HepG2 (cell line): ENCODE measurements around the gene SDC1. TPM values are rescaled to one million over a fixed set of nuclear protein-coding genes. Genes with fewer than 3 reads are reported as not detected.

Source experiments
- ATAC-seq: fragments of 200-7000 bp; cut with Tn5 transposase; 3 replicates; pipeline ENCODE4 v1.9.1; 2020; ENCODE audit warnings: mild to moderate bottlenecking, moderate library complexity
- BruUV-seq: library from RNA; stranded (reverse); fragments of 400-500 nt; replicated peaks from 2 replicates; lab custom pipeline; 2021; lab: Mats Ljungman, UMichigan
- CTCF ChIA-PET: fragments of 300-600 bp; formaldehyde crosslinking; extraction: SDS; loops from one replicate; lab custom pipeline; 2021; ENCODE audit warnings: low total read pairs, inconsistent platforms, low intra/inter-chr PET ratio; lab: Yijun Ruan, JAX
- POLR2A ChIA-PET: fragments of 350-600 bp; sonication (Branson Sonifier 250); formaldehyde crosslinking; loops from one replicate; lab custom pipeline; 2020; ENCODE audit warnings: antibody characterized with exemption, inconsistent platforms; lab: Yijun Ruan, JAX
- DNase-seq: peaks from one replicate; pipeline ENCODE4 v3.0.0-alpha.2; 2015; ENCODE audit warnings: low spot score
- FAIRE-seq: peaks from 3 replicates; lab custom pipeline; 2011; peaks lifted over from hg19 to GRCh38; lab: Jason Lieb, UNC
- H2AFZ ChIP-seq: one replicate; pipeline ENCODE4 v1.6.1; 2011; ENCODE audit warnings: low read length, inconsistent platforms
- H3K27ac ChIP-seq: fragments of 300-600 bp; 3 replicates; pipeline ENCODE4 v1.8.0; 2011; ENCODE audit warnings: mixed run types, mild to moderate bottlenecking, mixed read lengths, low read length, inconsistent platforms; ENCODE audit not compliant: insufficient read depth; ENCODE audit errors: extremely low read length
- H3K27me3 ChIP-seq, 2 experiments: fragments of 200-600 bp in 1 of 2; 2 replicates in 1 of 2; 3 replicates in 1 of 2; pipeline versions ENCODE4 v1.6.0 to v1.8.0; 2011; ENCODE audit warnings: low read length in 2 of 2, mild to moderate bottlenecking in 2 of 2, moderate library complexity in 2 of 2, inconsistent platforms in 1 of 2; ENCODE audit not compliant: insufficient read depth in 2 of 2, control insufficient read depth in 1 of 2
- H3K36me3 ChIP-seq, 2 experiments: fragments of 200-600 bp in 1 of 2; replicated peaks in 1 of 2; 2 replicates in 1 of 2; 3 replicates in 1 of 2; pipeline versions ENCODE4 v1.5.1 to v1.8.0; 2011; ENCODE audit warnings: low read length in 2 of 2, inconsistent platforms in 1 of 2; ENCODE audit not compliant: insufficient read depth in 2 of 2, control insufficient read depth in 1 of 2
- H3K4me1 ChIP-seq: 2 replicates; pipeline ENCODE4 v1.5.1; 2012; ENCODE audit warnings: low read length, inconsistent platforms; ENCODE audit not compliant: insufficient read depth
- H3K4me2 ChIP-seq: 2 replicates; pipeline ENCODE4 v1.6.0; 2011; ENCODE audit warnings: low read depth, low read length, inconsistent platforms
- H3K4me3 ChIP-seq, 3 experiments: fragments of 200-600 bp in 1 of 3; sonication (generic), shearing (Covaris generic) in 1 of 3; replicated peaks in 1 of 3; 2 replicates each; pipeline ENCODE4 v1.5.1; 2011 to 2016; ENCODE audit warnings: low read length in 3 of 3, inconsistent platforms in 2 of 3, low read depth in 2 of 3, mild to moderate bottlenecking in 2 of 3, control low read depth in 1 of 3, mixed read lengths in 1 of 3; ENCODE audit not compliant: insufficient read depth in 1 of 3
- H3K79me2 ChIP-seq: one replicate; pipeline ENCODE4 v1.6.1; 2011; ENCODE audit warnings: low read length, inconsistent platforms; ENCODE audit not compliant: insufficient read depth
- H3K9ac ChIP-seq: 2 replicates; pipeline ENCODE4 v1.6.0; 2011; ENCODE audit warnings: mild to moderate bottlenecking, low read depth, low read length, inconsistent platforms; ENCODE audit not compliant: insufficient read depth
- H3K9me3 ChIP-seq: 2 replicates; pipeline ENCODE4 v1.5.1; 2012; ENCODE audit warnings: mild to moderate bottlenecking, low read length
- H4K20me1 ChIP-seq: 2 replicates; pipeline ENCODE4 v1.6.0; 2011; ENCODE audit warnings: inconsistent platforms, mild to moderate bottlenecking, low read length, moderate library complexity; ENCODE audit not compliant: insufficient read depth
- AGO2 ChIP-seq: fragments of 200-400 bp; formaldehyde crosslinking; optimal IDR thresholded peaks from 2 replicates; pipeline ENCODE3; 2017; ENCODE audit warnings: mild to moderate bottlenecking, low read depth, low read length, moderate library complexity
- ATF7-NPFF ChIP-seq: sonication (generic); formaldehyde crosslinking; IDR thresholded peaks from 2 replicates; pipeline ENCODE4 v1.8.1; 2023; ENCODE audit warnings: mild to moderate bottlenecking, low read depth, missing genetic modification reagents, moderate library complexity
- ATM ChIP-seq: fragments of 450-650 bp; IDR thresholded peaks from 2 replicates; pipeline ENCODE4 v1.7.1; 2017; ENCODE audit warnings: mild to moderate bottlenecking, borderline replicate concordance
- CREB1 ChIP-seq, 2 experiments: fragments of 450-650 bp in 1 of 2; IDR thresholded peaks; 2 replicates each; pipeline ENCODE4 v1.6.1; 2016 to 2017; ENCODE audit warnings: control low read depth in 1 of 2, mild to moderate bottlenecking in 1 of 2, missing compliant biosample characterization in 1 of 2, missing genetic modification characterization in 1 of 2
- ELF1 ChIP-seq: sonication (generic); formaldehyde crosslinking; IDR thresholded peaks from 2 replicates; pipeline ENCODE4 v1.4.0; 2020; ENCODE audit warnings: missing genetic modification reagents
- HOMEZ ChIP-seq: IDR thresholded peaks from 2 replicates; pipeline ENCODE4 v1.6.1; 2016; ENCODE audit warnings: low read depth
- MAFK ChIP-seq, 2 experiments: IDR thresholded peaks in 1 of 2; conservative IDR thresholded peaks in 1 of 2; 2 replicates each; pipeline ENCODE4 v1.6.1; 2011; ENCODE audit warnings: improper control_type of control experiment in 2 of 2, low read length in 2 of 2
- NFE2L2 ChIP-seq: fragments of 150-350 bp; IDR thresholded peaks from 2 replicates; pipeline ENCODE4 v1.6.1; 2014; ENCODE audit warnings: low read length
- SMYD3 ChIP-seq: sonication (generic); formaldehyde crosslinking; IDR thresholded peaks from 2 replicates; pipeline ENCODE4 v1.8.1; 2023; ENCODE audit warnings: mild to moderate bottlenecking, missing genetic modification reagents
- SP1 ChIP-seq, 2 experiments: fragments of 450-650 bp in 1 of 2; sonication (generic) in 1 of 2; formaldehyde crosslinking in 1 of 2; IDR thresholded peaks; 2 replicates each; pipeline versions ENCODE4 v1.4.0 to v1.6.1; 2016 to 2020; ENCODE audit warnings: missing genetic modification reagents in 1 of 2
- ZHX1 ChIP-seq: sonication (generic); formaldehyde crosslinking; IDR thresholded peaks from 2 replicates; pipeline ENCODE4 v1.8.1; 2022; ENCODE audit warnings: low read depth, mild to moderate bottlenecking, missing genetic modification reagents
- ZNF10 ChIP-seq: sonication (generic); formaldehyde crosslinking; IDR thresholded peaks from 2 replicates; pipeline ENCODE4 v1.4.0; 2020; ENCODE audit warnings: mild to moderate bottlenecking, low read depth, missing genetic modification reagents, borderline replicate concordance
- ZNF562 ChIP-seq: sonication (generic); formaldehyde crosslinking; IDR thresholded peaks from 2 replicates; pipeline ENCODE4 v1.8.0; 2022; ENCODE audit warnings: missing genetic modification reagents, borderline replicate concordance
- ZSCAN25 ChIP-seq: sonication (generic); formaldehyde crosslinking; IDR thresholded peaks from 2 replicates; pipeline ENCODE4 v1.8.0; 2022; ENCODE audit warnings: mild to moderate bottlenecking, missing genetic modification reagents
- WGBS: methylation state at CpG from one replicate; pipeline ENCODE4 v1.1.6; 2017; ENCODE audit warnings: low lambda C conversion rate; 5-methylcytosine and 5-hydroxymethylcytosine counted together
- in situ Hi-C: cut with HindIII; loops from 2 replicates; pipeline ENCODE4 v1.10.0; 2017; ENCODE audit warnings: low pct_unique_long_range_greater_than_20kb; ENCODE audit not compliant: extremely low pct_ligation_motif_present
- intact Hi-C: fragments of 100-400 bp; cut with micrococcal nuclease; formaldehyde crosslinking; loops from one replicate; pipeline ENCODE4 v1.10.0; 2022; ENCODE audit not compliant: unreplicated experiment
- polyA plus RNA-seq, 8 experiments: library from polyadenylated mRNA; depleted of rRNA in 3 of 8; stranded (reverse) in 7 of 8; unstranded in 1 of 8; fragments of >200 nt; fragmentation: Illumina TruSeq in 4 of 8; extraction: Trizol in 4 of 8; gene quantifications; 2 replicates each; pipeline versions ENCODE4 v1.2.1 to v1.2.3, GENCODE V29; 2011 to 2016; ENCODE audit warnings: low read depth in 4 of 8, missing spikeins in 1 of 8, mixed read lengths in 1 of 8; ENCODE audit not compliant: insufficient read depth in 1 of 8
- total RNA-seq, 5 experiments: library from RNA; depleted of rRNA; stranded (reverse); fragments of >200 nt; fragmentation: Illumina TruSeq; extraction: Trizol; gene quantifications; 2 replicates each; pipeline ENCODE4 v1.2.3, GENCODE V29; 2016; ENCODE audit warnings: low read depth in 1 of 5
- TF ChIP-seq, protein P1 (sequence below): sonication (generic); formaldehyde crosslinking; IDR thresholded peaks from 2 replicates; pipeline ENCODE4 v1.4.0; 2020; ENCODE audit warnings: missing genetic modification reagents
- TF ChIP-seq, protein P2 (sequence below): sonication (generic); formaldehyde crosslinking; conservative IDR thresholded peaks from 2 replicates; pipeline ENCODE4 v1.8.0; 2022; ENCODE audit warnings: low read depth, missing genetic modification reagents
- TF ChIP-seq, protein P3 (sequence below): sonication (generic); formaldehyde crosslinking; IDR thresholded peaks from 2 replicates; pipeline ENCODE4 v1.4.0; 2020; ENCODE audit warnings: mild to moderate bottlenecking, missing genetic modification reagents

The SDC1 gene
- total and polyA plus RNA-seq, 2 of the 13 experiments (the other 11 are each of a cell fraction or from before 2014, with no cell fraction given) = 108 to 119 TPM

- no peak for ATAC-seq
Measured at GRCh38 chr2:20159411-20160070, 65.4 kb downstream of the SDC1 start.

More at GRCh38 chr2:20159411-20160070, 65.4 kb downstream of the SDC1 start:
- POLR2A ChIA-PET = no interaction called here
- no peak overlapping the region for H3K27ac ChIP-seq
- H3K9me3 ChIP-seq = no peaks in the 10 kb centered on the region
- no peaks in the 10 kb centered on the region; a peak in 1 of 5 replicates for H3K27me3 ChIP-seq
- H3K4me3 ChIP-seq = no peak overlapping the region
- no peak for DNase-seq
- CTCF ChIA-PET = no interaction called here
- WGBS = 16% methylated on average over 2 of the region's 2 CpGs
- H3K4me1 ChIP-seq = peaks cover 17% of the 10 kb centered on the region
- no peaks in the 10 kb centered on the region for H3K79me2 ChIP-seq
- FAIRE-seq = no peak
- no TSS peak for BruUV-seq
- TF ChIP-seq ZHX1 (CRISPR knock-in tag) = no peak
- no peak for TF ChIP-seq SP1 (IDR thresholded peaks at IDR 0.05)
- TF ChIP-seq SP1 (CRISPR knock-in tag; IDR thresholded peaks at IDR 0.05) = no peak
- TF ChIP-seq CREB1 (IDR thresholded peaks at IDR 0.05) = no peak
- TF ChIP-seq CREB1 (CRISPR knock-in tag; IDR thresholded peaks at IDR 0.05) = no peak
- no peak for TF ChIP-seq ZSCAN25 (CRISPR knock-in tag)
- TF ChIP-seq, protein P1, sequence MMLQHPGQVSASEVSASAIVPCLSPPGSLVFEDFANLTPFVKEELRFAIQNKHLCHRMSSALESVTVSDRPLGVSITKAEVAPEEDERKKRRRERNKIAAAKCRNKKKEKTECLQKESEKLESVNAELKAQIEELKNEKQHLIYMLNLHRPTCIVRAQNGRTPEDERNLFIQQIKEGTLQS (CRISPR knock-in tag) = no peak
- TF ChIP-seq, protein P2, sequence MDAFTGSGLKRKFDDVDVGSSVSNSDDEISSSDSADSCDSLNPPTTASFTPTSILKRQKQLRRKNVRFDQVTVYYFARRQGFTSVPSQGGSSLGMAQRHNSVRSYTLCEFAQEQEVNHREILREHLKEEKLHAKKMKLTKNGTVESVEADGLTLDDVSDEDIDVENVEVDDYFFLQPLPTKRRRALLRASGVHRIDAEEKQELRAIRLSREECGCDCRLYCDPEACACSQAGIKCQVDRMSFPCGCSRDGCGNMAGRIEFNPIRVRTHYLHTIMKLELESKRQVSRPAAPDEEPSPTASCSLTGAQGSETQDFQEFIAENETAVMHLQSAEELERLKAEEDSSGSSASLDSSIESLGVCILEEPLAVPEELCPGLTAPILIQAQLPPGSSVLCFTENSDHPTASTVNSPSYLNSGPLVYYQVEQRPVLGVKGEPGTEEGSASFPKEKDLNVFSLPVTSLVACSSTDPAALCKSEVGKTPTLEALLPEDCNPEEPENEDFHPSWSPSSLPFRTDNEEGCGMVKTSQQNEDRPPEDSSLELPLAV (CRISPR knock-in tag) = no peak
- no peak for TF ChIP-seq ZNF10 (CRISPR knock-in tag)
- no peak for TF ChIP-seq ELF1 (CRISPR knock-in tag)
- TF ChIP-seq ZNF562 (CRISPR knock-in tag) = no peak
- no peak for TF ChIP-seq SMYD3 (CRISPR knock-in tag)
- TF ChIP-seq, protein P3, sequence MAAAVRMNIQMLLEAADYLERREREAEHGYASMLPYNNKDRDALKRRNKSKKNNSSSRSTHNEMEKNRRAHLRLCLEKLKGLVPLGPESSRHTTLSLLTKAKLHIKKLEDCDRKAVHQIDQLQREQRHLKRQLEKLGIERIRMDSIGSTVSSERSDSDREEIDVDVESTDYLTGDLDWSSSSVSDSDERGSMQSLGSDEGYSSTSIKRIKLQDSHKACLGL (CRISPR knock-in tag) = no peak
- TF ChIP-seq NFE2L2 = no peak
- no peak for TF ChIP-seq ATM
- TF ChIP-seq MAFK (conservative IDR thresholded peaks at IDR 0.05 in 1 of 2, IDR thresholded peaks at IDR 0.05 in 1 of 2; ENCODE audit: low read length in 2 of 2) = no peak
- TF ChIP-seq AGO2 = no peak
- no peak for TF ChIP-seq HOMEZ (CRISPR knock-in tag)
- TF ChIP-seq ATF7-NPFF (CRISPR knock-in tag) = no peak
- intact Hi-C loops (no loop called here), in situ Hi-C loops (no loop called here)
- no peak overlapping the region for H2AFZ ChIP-seq
- H4K20me1 ChIP-seq = no peaks in the 10 kb centered on the region
- no peak overlapping the region for H3K4me2 ChIP-seq
- H3K9ac ChIP-seq = no peak overlapping the region
- no peaks in the 10 kb centered on the region for H3K36me3 ChIP-seq
